ENCODE data around the gene IQGAP2. TPM values are rescaled to one million over a fixed set of nuclear protein-coding genes. Genes with fewer than 3 reads are reported as not detected.

Gene IQGAP2
- total RNA-seq, 3 donors from 2014 or later (not counting 1 experiment from before 2014, with no cell fraction given): 172 to 218 (median 207) TPM

DNA sequence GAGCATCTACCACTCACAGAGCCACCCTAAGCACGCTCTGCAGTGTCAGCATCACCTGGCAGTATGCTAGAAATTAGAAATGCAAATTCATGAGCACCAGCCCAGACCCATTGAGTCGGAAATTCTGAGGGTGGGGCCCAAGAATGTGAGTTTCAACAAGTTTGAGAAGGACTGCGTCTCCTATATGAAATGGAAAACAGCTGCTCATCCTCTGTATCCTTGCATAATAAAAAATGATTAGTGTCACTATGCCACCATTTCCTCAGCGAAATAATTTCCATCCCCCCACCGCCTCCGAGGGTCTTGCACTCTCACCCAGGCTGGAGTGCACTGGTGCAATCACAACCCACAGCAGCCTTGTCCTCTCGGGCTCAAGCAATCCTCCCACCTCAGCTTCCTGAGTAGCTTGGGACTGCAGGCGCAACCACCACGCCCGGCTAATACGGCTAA, 1.3 kb upstream of the IQGAP2 start:
- Mint-ChIP-seq H3K36me3 (no peaks in the 10 kb centered on the region), H3K27me3 (ENCODE audit: low read depth in 2 of 2) (no peaks in the 10 kb centered on the region), H3K27ac (peak overlapping the region; percentile 98 to 99), H3K9me3 (no peaks in the 10 kb centered on the region), H3K4me1 (peaks cover 57 to 60% of the 10 kb centered on the region in 2 donors), H3K4me3 (peak overlapping the region; percentile 99)
- WGBS (ENCODE audit: insufficient coverage): 6% methylated on average over 11 of the region's 11 CpGs
- Histone ChIP-seq H3K27ac (ENCODE audit: low read length) (peak overlapping the region; percentile 96), H3K27me3 (ENCODE audit: control insufficient read depth, insufficient read depth, low read length) (no peaks in the 10 kb centered on the region), H3K36me3 (ENCODE audit: control insufficient read depth, insufficient read depth, low read length) (no peaks in the 10 kb centered on the region), H3K4me3 (ENCODE audit: low read length) (peak overlapping the region; percentile 94), H3K4me1 (ENCODE audit: control insufficient read depth, insufficient read depth, low read length) (peaks cover 37% of the 10 kb centered on the region), H3K9me3 (ENCODE audit: control insufficient read depth, insufficient read depth, low read length) (no peaks in the 10 kb centered on the region)
- ATAC-seq (no peak), DNase-seq (peak; percentile 35 to 65)
- intact Hi-C loops (cut with micrococcal nuclease): loop anchor here (1.0 to 10.0 kb wide), 6 partner anchors 71 to 1767 kb away; no protein-coding TSS in a partner anchor
- TF ChIP-seq, protein P1, sequence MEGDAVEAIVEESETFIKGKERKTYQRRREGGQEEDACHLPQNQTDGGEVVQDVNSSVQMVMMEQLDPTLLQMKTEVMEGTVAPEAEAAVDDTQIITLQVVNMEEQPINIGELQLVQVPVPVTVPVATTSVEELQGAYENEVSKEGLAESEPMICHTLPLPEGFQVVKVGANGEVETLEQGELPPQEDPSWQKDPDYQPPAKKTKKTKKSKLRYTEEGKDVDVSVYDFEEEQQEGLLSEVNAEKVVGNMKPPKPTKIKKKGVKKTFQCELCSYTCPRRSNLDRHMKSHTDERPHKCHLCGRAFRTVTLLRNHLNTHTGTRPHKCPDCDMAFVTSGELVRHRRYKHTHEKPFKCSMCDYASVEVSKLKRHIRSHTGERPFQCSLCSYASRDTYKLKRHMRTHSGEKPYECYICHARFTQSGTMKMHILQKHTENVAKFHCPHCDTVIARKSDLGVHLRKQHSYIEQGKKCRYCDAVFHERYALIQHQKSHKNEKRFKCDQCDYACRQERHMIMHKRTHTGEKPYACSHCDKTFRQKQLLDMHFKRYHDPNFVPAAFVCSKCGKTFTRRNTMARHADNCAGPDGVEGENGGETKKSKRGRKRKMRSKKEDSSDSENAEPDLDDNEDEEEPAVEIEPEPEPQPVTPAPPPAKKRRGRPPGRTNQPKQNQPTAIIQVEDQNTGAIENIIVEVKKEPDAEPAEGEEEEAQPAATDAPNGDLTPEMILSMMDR (IDR thresholded peaks at IDR 0.05): no peak

DNA sequence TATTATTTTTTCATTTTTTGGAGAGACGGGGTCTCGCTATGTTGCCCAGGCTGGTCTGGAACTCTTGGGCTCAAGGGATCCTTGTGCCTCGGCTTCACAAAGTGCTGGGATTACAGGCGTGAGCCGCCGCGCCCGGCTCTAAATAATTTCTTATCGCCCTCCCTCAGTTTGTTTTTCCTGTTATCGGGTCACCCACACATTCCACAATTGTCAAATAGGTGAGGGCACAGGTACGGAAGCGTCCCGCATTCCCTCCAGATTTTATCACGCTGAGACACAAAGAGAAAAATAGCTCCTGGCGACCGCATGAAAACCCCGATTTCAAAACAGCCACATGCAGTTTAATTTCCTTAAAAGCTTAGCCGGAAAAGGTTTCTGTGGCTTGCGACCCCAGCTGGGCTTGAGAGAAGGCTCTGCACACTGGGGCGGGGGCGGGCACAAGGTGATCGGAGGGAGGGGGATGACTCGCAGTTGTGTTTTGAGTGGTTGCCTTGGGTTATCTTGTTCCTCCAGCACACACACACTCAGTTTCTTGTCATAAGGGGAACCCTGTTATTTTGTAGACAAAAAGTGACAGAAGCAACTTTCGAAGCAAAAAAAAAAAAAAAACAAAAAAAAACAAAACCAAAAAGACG, 717 bp upstream of the IQGAP2 start:
- TF ChIP-seq, protein P1 (IDR thresholded peaks at IDR 0.05): no peak
- no peaks in the 10 kb centered on the region for H3K36me3 Mint-ChIP-seq
- intact Hi-C loops (cut with micrococcal nuclease): loop anchor here (1.0 to 10.0 kb wide), 6 partner anchors 71 to 1768 kb away; no protein-coding TSS in a partner anchor

DNA sequence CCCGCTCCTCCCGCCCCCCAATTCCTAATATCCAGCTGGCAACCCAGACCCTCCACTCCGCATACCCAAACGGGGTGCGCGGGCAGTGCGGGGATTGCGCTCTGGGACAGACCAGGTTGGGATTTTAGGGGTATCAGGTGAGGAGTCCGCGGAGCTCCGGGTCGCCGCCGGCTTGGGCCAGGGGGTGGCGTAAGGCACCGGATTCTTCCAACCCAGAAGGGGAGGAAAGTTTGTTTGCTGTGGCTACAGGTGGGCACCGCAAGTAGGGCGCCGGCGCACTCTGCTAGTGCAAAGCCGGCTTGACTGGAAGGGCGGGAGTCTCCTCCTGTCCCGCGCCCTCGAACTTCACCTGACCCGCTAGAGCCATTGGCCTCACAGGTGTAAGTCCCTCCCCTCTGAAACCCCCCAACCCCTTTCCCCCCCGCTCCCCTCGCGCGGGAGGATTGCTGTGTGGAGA, 709 bp downstream of the IQGAP2 start:
- Histone ChIP-seq H3K4me1 (ENCODE audit: control insufficient read depth, insufficient read depth, low read length) (peaks cover 53% of the 10 kb centered on the region), H3K27me3 (ENCODE audit: control insufficient read depth, insufficient read depth, low read length) (no peaks in the 10 kb centered on the region), H3K36me3 (ENCODE audit: control insufficient read depth, insufficient read depth, low read length) (no peaks in the 10 kb centered on the region), H3K4me3 (ENCODE audit: low read length) (peak overlapping the region; percentile 94), H3K27ac (ENCODE audit: low read length) (peak overlapping the region; percentile 96), H3K9me3 (ENCODE audit: control insufficient read depth, insufficient read depth, low read length) (no peaks in the 10 kb centered on the region)
- peak; percentile 73 to 87 for DNase-seq
- no peaks in the 10 kb centered on the region for H3K36me3 Mint-ChIP-seq
- TF ChIP-seq, protein P1 (IDR thresholded peaks at IDR 0.05): no peak
- under 1% methylated on average over 27 of the region's 30 CpGs for WGBS (ENCODE audit: insufficient coverage)
- ATAC-seq: peak in 2 of 3 donors; percentile 10 to 11
- H3K4me1 Mint-ChIP-seq: peaks cover 73 to 77% of the 10 kb centered on the region in 2 donors
- intact Hi-C loops (cut with micrococcal nuclease): loop anchor here (1.0 to 10.0 kb wide), 8 partner anchors 76 to 1769 kb away; no protein-coding TSS in a partner anchor
- peak overlapping the region; percentile 99 for H3K4me3 Mint-ChIP-seq
- no peaks in the 10 kb centered on the region for H3K9me3 Mint-ChIP-seq
- H3K27me3 Mint-ChIP-seq (ENCODE audit: low read depth in 2 of 2): no peaks in the 10 kb centered on the region
- H3K27ac Mint-ChIP-seq: peak overlapping the region; percentile 98 to 99

More for the DNA sequence above, 717 bp upstream of the IQGAP2 start:
- peak overlapping the region; percentile 99 for H3K4me3 Mint-ChIP-seq
- H3K4me1 Mint-ChIP-seq: peaks cover 62 to 66% of the 10 kb centered on the region in 2 donors
- no peaks in the 10 kb centered on the region for H3K27me3 Mint-ChIP-seq (ENCODE audit: low read depth in 2 of 2)
- H3K9me3 Mint-ChIP-seq: no peaks in the 10 kb centered on the region
- Histone ChIP-seq H3K9me3 (ENCODE audit: control insufficient read depth, insufficient read depth, low read length) (no peaks in the 10 kb centered on the region), H3K27me3 (ENCODE audit: control insufficient read depth, insufficient read depth, low read length) (no peaks in the 10 kb centered on the region), H3K27ac (ENCODE audit: low read length) (peak overlapping the region; percentile 96), H3K4me3 (ENCODE audit: low read length) (peak overlapping the region; percentile 94), H3K4me1 (ENCODE audit: control insufficient read depth, insufficient read depth, low read length) (peaks cover 41% of the 10 kb centered on the region), H3K36me3 (ENCODE audit: control insufficient read depth, insufficient read depth, low read length) (no peaks in the 10 kb centered on the region)
- peak overlapping the region; percentile 98 to 99 for H3K27ac Mint-ChIP-seq
- WGBS (ENCODE audit: insufficient coverage): 0% methylated on average over 21 of the region's 25 CpGs
- DNase-seq: peak; percentile 63 to 95
- peak; percentile 45 to 74 (median 56) for ATAC-seq
